Type B pancreatic cell (in vitro differentiated cells): ENCODE data around the gene TNFAIP1. TPM values are rescaled to one million over a fixed set of nuclear protein-coding genes. Genes with fewer than 3 reads are reported as not detected.

Experiments used
- DNase-seq: peaks from one replicate; pipeline ENCODE4 v3.0.0; 2021; ENCODE audit warnings: mixed read lengths; ENCODE audit not compliant: unreplicated experiment; ENCODE audit errors: extremely low spot score
- H3K27ac Mint-ChIP-seq: 2 replicates; pipeline ENCODE4 v1.8.0; 2021; ENCODE audit warnings: mild to moderate bottlenecking, mixed read lengths
- H3K27me3 Mint-ChIP-seq: 2 replicates; pipeline ENCODE4 v1.8.0; 2021; ENCODE audit warnings: mixed read lengths
- H3K36me3 Mint-ChIP-seq: 2 replicates; pipeline ENCODE4 v1.8.0; 2021; ENCODE audit warnings: mixed read lengths
- H3K4me1 Mint-ChIP-seq: one replicate; pipeline ENCODE4 v1.8.0; 2021; ENCODE audit warnings: mixed read lengths; ENCODE audit not compliant: unreplicated experiment
- H3K4me3 Mint-ChIP-seq: 2 replicates; pipeline ENCODE4 v1.8.0; 2021; ENCODE audit warnings: mild to moderate bottlenecking, mixed read lengths
- H3K9me3 Mint-ChIP-seq: 2 replicates; pipeline ENCODE4 v1.8.0; 2021; ENCODE audit warnings: mixed read lengths
- total RNA-seq: library from RNA; stranded (reverse); gene quantifications from 2 replicates; pipeline ENCODE4 v1.2.1, GENCODE V29; 2021; ENCODE audit warnings: low replicate concordance
- TF ChIP-seq, protein P1 (sequence below): fragments of 200-600 bp; sonication (generic); conservative IDR thresholded peaks from 2 replicates; pipeline ENCODE4 v1.5.0; 2021; ENCODE audit warnings: antibody characterized with exemption, mild to moderate bottlenecking

The TNFAIP1 gene
- total RNA-seq, 1 donor from 2014 or later = 37.8 TPM

GRCh38 chr17:28348979-28349378, 13.4 kb downstream of the TNFAIP1 start:
- Mint-ChIP-seq H3K27me3 (no peaks in the 10 kb centered on the region), H3K9me3 (no peaks in the 10 kb centered on the region), H3K4me1 (no peaks in the 10 kb centered on the region), H3K36me3 (peaks cover 6% of the 10 kb centered on the region), H3K4me3 (no peak overlapping the region), H3K27ac (no peak overlapping the region)
- no peak for DNase-seq
- TF ChIP-seq, protein P1, sequence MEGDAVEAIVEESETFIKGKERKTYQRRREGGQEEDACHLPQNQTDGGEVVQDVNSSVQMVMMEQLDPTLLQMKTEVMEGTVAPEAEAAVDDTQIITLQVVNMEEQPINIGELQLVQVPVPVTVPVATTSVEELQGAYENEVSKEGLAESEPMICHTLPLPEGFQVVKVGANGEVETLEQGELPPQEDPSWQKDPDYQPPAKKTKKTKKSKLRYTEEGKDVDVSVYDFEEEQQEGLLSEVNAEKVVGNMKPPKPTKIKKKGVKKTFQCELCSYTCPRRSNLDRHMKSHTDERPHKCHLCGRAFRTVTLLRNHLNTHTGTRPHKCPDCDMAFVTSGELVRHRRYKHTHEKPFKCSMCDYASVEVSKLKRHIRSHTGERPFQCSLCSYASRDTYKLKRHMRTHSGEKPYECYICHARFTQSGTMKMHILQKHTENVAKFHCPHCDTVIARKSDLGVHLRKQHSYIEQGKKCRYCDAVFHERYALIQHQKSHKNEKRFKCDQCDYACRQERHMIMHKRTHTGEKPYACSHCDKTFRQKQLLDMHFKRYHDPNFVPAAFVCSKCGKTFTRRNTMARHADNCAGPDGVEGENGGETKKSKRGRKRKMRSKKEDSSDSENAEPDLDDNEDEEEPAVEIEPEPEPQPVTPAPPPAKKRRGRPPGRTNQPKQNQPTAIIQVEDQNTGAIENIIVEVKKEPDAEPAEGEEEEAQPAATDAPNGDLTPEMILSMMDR = no peak

DNA sequence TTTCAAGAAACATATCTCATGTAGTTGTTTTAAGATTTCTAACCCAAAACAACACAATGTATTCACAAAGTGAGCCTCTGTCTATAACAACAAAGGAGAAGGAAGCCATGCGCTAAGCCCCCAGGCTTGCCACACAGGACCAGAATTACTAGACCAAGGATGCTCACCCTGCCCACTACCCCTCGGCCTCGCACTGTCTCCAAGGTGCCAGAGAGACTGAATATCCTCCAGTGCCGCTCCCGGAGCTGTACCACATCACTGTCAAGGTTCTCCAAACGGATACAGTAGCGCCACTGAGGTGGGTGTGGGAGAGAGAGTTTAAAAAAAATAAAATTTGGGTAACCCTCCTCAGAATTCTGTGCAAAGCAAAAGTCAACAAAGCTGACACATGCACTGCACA, 14.7 kb downstream of the TNFAIP1 start:
- TF ChIP-seq, protein P1 = no peak
- H3K4me1 Mint-ChIP-seq = no peaks in the 10 kb centered on the region
- H3K4me3 Mint-ChIP-seq = no peak overlapping the region
- peaks cover 6% of the 10 kb centered on the region for H3K36me3 Mint-ChIP-seq
- H3K27me3 Mint-ChIP-seq = no peaks in the 10 kb centered on the region
- H3K9me3 Mint-ChIP-seq = no peaks in the 10 kb centered on the region
- no peak for DNase-seq
- H3K27ac Mint-ChIP-seq = no peak overlapping the region

- Mint-ChIP-seq H3K4me1 (peaks cover 17% of the 10 kb centered on the region), H3K4me3 (peak within 1 kb of the TSS; percentile 96), H3K27me3 (no peaks in the 10 kb centered on the region), H3K27ac (peak within 1 kb of the TSS; percentile 92), H3K9me3 (no peaks in the 10 kb centered on the region), H3K36me3 (peaks cover 5% of the 10 kb centered on the region)
- TF ChIP-seq, protein P1 = peak; percentile 24
- peak; percentile 97 for DNase-seq
These were observed 21.7 kb downstream of the TNFAIP1 start, which contains the start of gene POLDIP2 for GRCh38 chr17:28357061-28357900. TSS of gene POLDIP2 (minus strand) at chr17:28357527. CDS start at chr17:28357448, 79 bp downstream.

GRCh38 chr17:28357901-28358197, 22.3 kb downstream of the TNFAIP1 start:
- peaks cover 5% of the 10 kb centered on the region for H3K36me3 Mint-ChIP-seq
- no peaks in the 10 kb centered on the region for H3K27me3 Mint-ChIP-seq
- peak overlapping the region; percentile 96 for H3K4me3 Mint-ChIP-seq
- H3K27ac Mint-ChIP-seq = peak overlapping the region; percentile 92
- TF ChIP-seq, protein P1 = no peak
- DNase-seq = no peak
- peaks cover 17% of the 10 kb centered on the region for H3K4me1 Mint-ChIP-seq
- no peaks in the 10 kb centered on the region for H3K9me3 Mint-ChIP-seq

DNA sequence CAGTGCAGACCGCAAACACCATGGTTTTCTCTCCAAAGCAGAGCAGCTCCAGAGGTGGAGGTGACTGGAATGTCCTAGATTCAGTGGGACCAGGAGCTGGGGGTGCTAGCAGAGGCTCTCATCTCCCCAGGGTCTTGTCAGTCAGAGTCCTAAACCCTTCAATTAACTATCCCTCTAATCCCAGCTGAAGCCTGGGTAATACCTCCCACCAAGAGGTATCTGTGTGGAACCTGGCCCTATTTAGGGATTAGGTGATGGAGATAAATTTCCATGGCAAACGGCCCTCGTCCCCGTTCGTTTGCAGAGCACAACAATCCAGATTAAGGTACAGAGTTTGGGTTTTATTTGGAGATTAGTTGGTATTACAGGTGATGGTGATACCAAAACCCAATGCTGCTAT, 27.6 kb downstream of the TNFAIP1 start:
- no peak overlapping the region for H3K27ac Mint-ChIP-seq
- no peak overlapping the region for H3K4me3 Mint-ChIP-seq
- peaks cover 4% of the 10 kb centered on the region for H3K4me1 Mint-ChIP-seq
- H3K9me3 Mint-ChIP-seq = no peaks in the 10 kb centered on the region
- TF ChIP-seq, protein P1 = no peak
- peaks cover 5% of the 10 kb centered on the region for H3K36me3 Mint-ChIP-seq
- no peaks in the 10 kb centered on the region for H3K27me3 Mint-ChIP-seq
- no peak for DNase-seq
